Prostate gland (tissue), 2 donors: Measurements from ENCODE around the gene CTNND2.

Experiments used
- POLR2A ChIP-seq: fragments of 450-650 bp; IDR thresholded peaks from one replicate; pipeline ENCODE4 v1.6.1; 2016; ENCODE audit warnings: antibody characterized with exemption, mild to moderate bottlenecking
- TF ChIP-seq, protein P1 (sequence below), 4 experiments: fragments of 200-600 bp in 2 of 4; fragments of 450-650 bp in 2 of 4; sonication (generic) in 2 of 4; IDR thresholded peaks; 1 replicate in 3 of 4; 2 replicates in 1 of 4; pipeline ENCODE4 v1.5.1; 2016 to 2019; ENCODE audit warnings: antibody characterized with exemption in 4 of 4, mild to moderate bottlenecking in 2 of 4, moderate library complexity in 2 of 4

DNA sequence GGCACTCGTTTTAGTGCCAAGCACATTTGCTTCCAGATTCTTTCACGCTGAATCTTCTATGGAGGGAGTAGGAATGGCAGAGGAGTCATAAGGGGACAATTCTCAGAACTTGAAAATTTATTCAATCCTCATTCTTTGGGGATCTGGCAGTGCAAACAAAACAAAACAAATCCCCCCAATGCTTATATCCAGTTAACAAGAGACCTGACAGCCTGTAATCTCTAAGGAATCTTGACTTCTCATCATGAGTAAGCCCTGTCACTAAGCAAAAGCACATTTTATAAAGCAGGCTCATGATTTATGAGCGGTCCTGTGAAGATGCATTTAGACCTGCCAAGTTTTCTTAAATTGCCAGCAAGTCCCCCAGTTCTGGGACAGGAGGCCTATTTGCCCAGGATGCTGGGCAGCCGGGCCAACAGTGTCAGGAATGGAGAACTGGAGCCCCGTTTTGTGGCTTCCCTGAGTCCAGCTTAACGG lies 513.9 kb downstream of the CTNND2 start:
- TF ChIP-seq POLR2A, result no peak
- TF ChIP-seq, protein P1, sequence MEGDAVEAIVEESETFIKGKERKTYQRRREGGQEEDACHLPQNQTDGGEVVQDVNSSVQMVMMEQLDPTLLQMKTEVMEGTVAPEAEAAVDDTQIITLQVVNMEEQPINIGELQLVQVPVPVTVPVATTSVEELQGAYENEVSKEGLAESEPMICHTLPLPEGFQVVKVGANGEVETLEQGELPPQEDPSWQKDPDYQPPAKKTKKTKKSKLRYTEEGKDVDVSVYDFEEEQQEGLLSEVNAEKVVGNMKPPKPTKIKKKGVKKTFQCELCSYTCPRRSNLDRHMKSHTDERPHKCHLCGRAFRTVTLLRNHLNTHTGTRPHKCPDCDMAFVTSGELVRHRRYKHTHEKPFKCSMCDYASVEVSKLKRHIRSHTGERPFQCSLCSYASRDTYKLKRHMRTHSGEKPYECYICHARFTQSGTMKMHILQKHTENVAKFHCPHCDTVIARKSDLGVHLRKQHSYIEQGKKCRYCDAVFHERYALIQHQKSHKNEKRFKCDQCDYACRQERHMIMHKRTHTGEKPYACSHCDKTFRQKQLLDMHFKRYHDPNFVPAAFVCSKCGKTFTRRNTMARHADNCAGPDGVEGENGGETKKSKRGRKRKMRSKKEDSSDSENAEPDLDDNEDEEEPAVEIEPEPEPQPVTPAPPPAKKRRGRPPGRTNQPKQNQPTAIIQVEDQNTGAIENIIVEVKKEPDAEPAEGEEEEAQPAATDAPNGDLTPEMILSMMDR (IDR thresholded peaks at IDR 0.05), result no peak
